Upper lobe of left lung (tissue), 4 donors: ENCODE results near the gene KCNIP3.

Experiments
- CTCF ChIP-seq, 6 experiments: fragments of 450-650 bp in 4 of 6; fragments of 200-600 bp in 2 of 6; sonication (generic) in 2 of 6; IDR thresholded peaks; one replicate each; pipeline ENCODE4 v1.5.1; 2016 to 2019; ENCODE audit warnings: antibody characterized with exemption in 6 of 6
- POLR2A ChIP-seq, 4 donors: fragments of 450-650 bp; IDR thresholded peaks; one replicate each; pipeline ENCODE4 v1.5.1; 2016 to 2017; ENCODE audit warnings: antibody characterized with exemption in 4 of 4, mild to moderate bottlenecking in 2 of 4

- TF ChIP-seq POLR2A (IDR thresholded peaks at IDR 0.05) (no peak), CTCF (IDR thresholded peaks at IDR 0.05) (no peak)
Observed at GRCh38 chr2:95390272-95390880, 93.2 kb downstream of the KCNIP3 start.
